ENCODE results near the gene SBSN. TPM values are rescaled to one million over a fixed set of nuclear protein-coding genes. Genes with fewer than 3 reads are reported as not detected.

SBSN gene
- total RNA-seq, 1 experiment from 2014 or later = 0.39 TPM

DNA sequence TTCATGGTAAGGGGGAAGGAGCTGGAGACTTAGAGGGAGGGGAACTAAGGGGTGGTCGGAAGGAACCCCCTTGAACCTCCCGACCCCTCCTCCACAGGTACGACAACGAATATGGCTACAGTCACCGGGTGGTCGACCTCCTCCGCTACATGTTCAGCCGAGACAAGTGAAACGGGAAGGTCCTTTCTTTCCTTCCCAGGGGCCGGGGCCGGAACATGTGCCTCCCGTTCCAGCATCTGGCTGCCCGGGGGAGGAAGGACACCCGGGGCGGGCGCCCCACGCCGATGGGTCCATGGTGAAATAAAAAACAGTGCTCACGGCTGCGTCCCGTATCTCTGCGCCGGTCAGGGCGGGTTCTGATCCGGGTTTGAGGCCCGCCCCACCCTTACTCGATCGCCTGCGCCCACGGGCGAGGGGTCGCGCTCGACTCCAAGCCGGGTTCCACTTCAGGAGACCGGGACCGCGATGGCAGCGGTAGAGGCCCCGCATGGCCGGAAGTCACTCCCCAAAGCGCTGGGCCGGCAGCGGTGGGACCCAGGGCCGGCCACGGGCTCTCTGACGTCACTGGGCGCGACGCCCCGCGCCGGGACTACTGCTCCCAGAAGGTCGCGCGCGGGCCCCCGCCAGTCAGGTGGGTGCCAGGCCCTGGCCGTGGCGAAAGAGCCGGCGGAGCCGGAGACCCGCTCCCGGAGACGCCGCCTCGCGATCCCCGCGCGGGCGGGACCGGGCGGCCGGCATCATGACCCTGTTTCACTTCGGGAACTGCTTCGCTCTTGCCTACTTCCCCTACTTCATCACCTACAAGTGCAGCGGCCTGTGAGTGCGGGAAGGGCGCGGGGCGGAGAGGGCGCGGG is 17.1 kb upstream of the SBSN start, which contains the start of gene TMEM147:
Gene TMEM147 (plus strand): TSS at position 626 of the 854 bp plus-strand sequence. CDS start 114 bp downstream, at position 740.
- Histone ChIP-seq H3K27ac (ENCODE audit: low read length) (peak within 1 kb of the TSS; percentile 97), H3K4me1 (ENCODE audit: control insufficient read depth, insufficient read depth, low read length) (peaks cover 12% of the 10 kb centered on the region), H3K9me3 (ENCODE audit: control insufficient read depth, insufficient read depth, low read depth, low read length) (no peaks in the 10 kb centered on the region), H3K27me3 (ENCODE audit: control insufficient read depth, insufficient read depth, low read length) (no peaks in the 10 kb centered on the region), H3K4me3 (ENCODE audit: low read depth in 2 of 2, low read length in 2 of 2) (peak within 1 kb of the TSS; percentile 79 to 98), H3K36me3 (ENCODE audit: control insufficient read depth, insufficient read depth, low read length) (peaks cover 6% of the 10 kb centered on the region; the same call in 1 of the 2 replicates)
- in situ Hi-C loops (cut with HindIII; ENCODE audit: low pct_unique_long_range_greater_than_20kb, low sequenced_read_pairs) = no loop called here
- intact Hi-C loops (cut with micrococcal nuclease; ENCODE audit: unreplicated experiment) = no loop called here
- ChIA-PET CTCF (no interaction called here), POLR2A (interaction anchor here (0.6 kb wide), 1 partner anchor 53 kb away, joined by 14 read pairs; no protein-coding TSS in a partner anchor)
- TF ChIP-seq CTCF (IDR thresholded peaks at IDR 0.05) (no peak), SIN3A (IDR thresholded peaks at IDR 0.05; ENCODE audit: borderline replicate concordance, insufficient read depth, low read depth, low read length) (peak; percentile 97; the same call in 1 of the 2 replicates), TCF7L2 (IDR thresholded peaks at IDR 0.05; ENCODE audit: low read depth, low read length) (0 out of 2 replicates have a peak, but pooled peaks have one; percentile 6), POLR2AphosphoS5 (IDR thresholded peaks at IDR 0.05; ENCODE audit: low read depth, low read length) (peak; percentile 96)
- TF ChIP-seq, protein P1, sequence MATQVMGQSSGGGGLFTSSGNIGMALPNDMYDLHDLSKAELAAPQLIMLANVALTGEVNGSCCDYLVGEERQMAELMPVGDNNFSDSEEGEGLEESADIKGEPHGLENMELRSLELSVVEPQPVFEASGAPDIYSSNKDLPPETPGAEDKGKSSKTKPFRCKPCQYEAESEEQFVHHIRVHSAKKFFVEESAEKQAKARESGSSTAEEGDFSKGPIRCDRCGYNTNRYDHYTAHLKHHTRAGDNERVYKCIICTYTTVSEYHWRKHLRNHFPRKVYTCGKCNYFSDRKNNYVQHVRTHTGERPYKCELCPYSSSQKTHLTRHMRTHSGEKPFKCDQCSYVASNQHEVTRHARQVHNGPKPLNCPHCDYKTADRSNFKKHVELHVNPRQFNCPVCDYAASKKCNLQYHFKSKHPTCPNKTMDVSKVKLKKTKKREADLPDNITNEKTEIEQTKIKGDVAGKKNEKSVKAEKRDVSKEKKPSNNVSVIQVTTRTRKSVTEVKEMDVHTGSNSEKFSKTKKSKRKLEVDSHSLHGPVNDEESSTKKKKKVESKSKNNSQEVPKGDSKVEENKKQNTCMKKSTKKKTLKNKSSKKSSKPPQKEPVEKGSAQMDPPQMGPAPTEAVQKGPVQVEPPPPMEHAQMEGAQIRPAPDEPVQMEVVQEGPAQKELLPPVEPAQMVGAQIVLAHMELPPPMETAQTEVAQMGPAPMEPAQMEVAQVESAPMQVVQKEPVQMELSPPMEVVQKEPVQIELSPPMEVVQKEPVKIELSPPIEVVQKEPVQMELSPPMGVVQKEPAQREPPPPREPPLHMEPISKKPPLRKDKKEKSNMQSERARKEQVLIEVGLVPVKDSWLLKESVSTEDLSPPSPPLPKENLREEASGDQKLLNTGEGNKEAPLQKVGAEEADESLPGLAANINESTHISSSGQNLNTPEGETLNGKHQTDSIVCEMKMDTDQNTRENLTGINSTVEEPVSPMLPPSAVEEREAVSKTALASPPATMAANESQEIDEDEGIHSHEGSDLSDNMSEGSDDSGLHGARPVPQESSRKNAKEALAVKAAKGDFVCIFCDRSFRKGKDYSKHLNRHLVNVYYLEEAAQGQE (IDR thresholded peaks at IDR 0.05; ENCODE audit: insufficient read depth in 1 of 2, low read depth in 2 of 2, low read length in 1 of 2) = no peak
- DNase-seq (ENCODE audit: low read depth, low spot score) = peak; percentile 33
- peak; percentile 98 for ATAC-seq
- BruUV-seq (replicated peaks) = TSS peak; percentile 84

GRCh38 chr19:35544110-35544802 is 16.1 kb upstream of the SBSN start:
- intact Hi-C loops (cut with micrococcal nuclease; ENCODE audit: unreplicated experiment) = no loop called here
- Histone ChIP-seq H3K4me1 (ENCODE audit: control insufficient read depth, insufficient read depth, low read length) (peaks cover 12% of the 10 kb centered on the region), H3K4me3 (ENCODE audit: low read depth in 2 of 2, low read length in 2 of 2) (peak overlapping the region; percentile 79 to 98), H3K27ac (ENCODE audit: low read length) (peak overlapping the region; percentile 97), H3K27me3 (ENCODE audit: control insufficient read depth, insufficient read depth, low read length) (no peaks in the 10 kb centered on the region), H3K36me3 (ENCODE audit: control insufficient read depth, insufficient read depth, low read length) (peaks cover 6% of the 10 kb centered on the region; the same call in 1 of the 2 replicates), H3K9me3 (ENCODE audit: control insufficient read depth, insufficient read depth, low read depth, low read length) (no peaks in the 10 kb centered on the region)
- no TSS peak for BruUV-seq (replicated peaks)
- in situ Hi-C loops (cut with HindIII; ENCODE audit: low pct_unique_long_range_greater_than_20kb, low sequenced_read_pairs) = no loop called here
- CTCF ChIA-PET = no interaction called here
- TF ChIP-seq SIN3A (IDR thresholded peaks at IDR 0.05; ENCODE audit: borderline replicate concordance, insufficient read depth, low read depth, low read length) (no peak), POLR2AphosphoS5 (IDR thresholded peaks at IDR 0.05; ENCODE audit: low read depth, low read length) (no peak)
- ATAC-seq (no peak), DNase-seq (ENCODE audit: low read depth, low spot score) (no peak)
- POLR2A ChIA-PET = no interaction called here

All from Panc1 (cell line).